Activated CD4-positive, alpha-beta T cell treated with anti-CD3 and anti-CD28 coated beads, Interleukin-2, amount 50 U/mL, for 24 hours (primary cell): ENCODE results near the gene ALKBH4.
A peak's percentile ranks its signal among the peaks of the same experiment; 100 is the strongest.
"Not testable (repeated sequence)": the region's sequence is repeated elsewhere in the genome, so short reads cannot be mapped to it uniquely, and the experiment has no call there.

Experiments used
- DNase-seq, 2 donors: peaks; one replicate each; pipeline ENCODE4 v3.0.0-alpha.2; 2020; ENCODE audit warnings: low read depth in 1 of 2, low spot score in 1 of 2

The ALKBH4 gene

GRCh38 chr7:102429141-102429899, 35.3 kb downstream of the ALKBH4 start:
- DNase-seq: no peak

- DNase-seq: no peak
Observed at GRCh38 chr7:102427019-102427405, 37.7 kb downstream of the ALKBH4 start.

GRCh38 chr7:102426268-102427018, 38.2 kb downstream of the ALKBH4 start:
- peak; percentile 37 to 74 for DNase-seq

DNA sequence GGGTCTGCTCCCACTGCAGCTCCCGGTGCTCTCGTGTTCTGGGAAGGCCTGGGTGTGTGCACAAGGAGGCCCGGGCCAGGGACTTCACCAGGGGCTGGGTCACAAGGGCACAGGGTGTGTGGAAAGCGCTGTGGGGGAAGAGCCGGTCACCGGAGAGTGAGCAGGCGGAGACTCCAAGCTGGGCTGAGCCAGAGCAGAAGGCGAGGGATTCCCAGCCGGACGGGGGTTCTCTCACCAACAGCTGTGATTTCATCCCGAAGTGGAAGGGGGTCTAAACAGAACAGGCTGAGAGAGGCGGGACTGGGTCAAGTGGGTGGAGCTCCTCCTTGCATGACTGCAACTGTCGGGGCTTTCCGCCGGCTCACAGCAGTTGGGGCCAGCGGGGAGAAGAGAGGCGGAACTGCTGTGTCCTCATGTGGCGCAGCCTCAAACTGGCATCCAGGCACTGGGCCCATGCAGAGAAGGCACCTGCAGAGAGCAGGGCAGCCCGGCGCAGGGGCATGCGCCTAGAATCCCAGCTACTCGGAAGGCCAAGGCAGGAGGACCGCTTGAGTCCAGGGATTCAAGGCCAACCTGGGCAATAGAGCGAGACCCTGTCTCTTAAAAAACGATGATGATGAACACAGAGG, 38.9 kb downstream of the ALKBH4 start:
- peak; percentile 63 to 78 for DNase-seq

GRCh38 chr7:102424787-102425218, 39.9 kb downstream of the ALKBH4 start:
- DNase-seq: no peak

DNA sequence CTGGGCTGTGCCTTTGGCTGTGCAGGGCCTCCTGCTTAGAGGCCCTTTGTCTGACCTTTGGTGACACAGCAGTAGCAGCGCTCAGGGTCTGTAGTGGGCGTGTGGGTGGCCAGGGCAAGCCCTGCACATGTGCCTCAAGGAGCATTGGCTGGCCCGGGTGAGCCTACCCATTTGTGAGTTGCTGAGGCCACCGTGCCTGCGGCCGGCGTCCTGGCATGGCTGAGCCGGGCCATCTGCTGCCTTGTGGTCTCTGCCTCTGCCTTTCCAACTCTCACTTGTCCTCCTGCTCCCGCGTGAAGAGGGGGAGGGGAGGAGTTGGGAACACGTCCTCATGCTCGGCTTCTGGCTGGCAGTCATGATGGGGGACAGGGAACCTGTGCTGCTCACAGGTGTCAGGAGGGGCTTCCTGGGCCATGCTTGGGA, 40.5 kb downstream of the ALKBH4 start:
- no peak for DNase-seq

DNA sequence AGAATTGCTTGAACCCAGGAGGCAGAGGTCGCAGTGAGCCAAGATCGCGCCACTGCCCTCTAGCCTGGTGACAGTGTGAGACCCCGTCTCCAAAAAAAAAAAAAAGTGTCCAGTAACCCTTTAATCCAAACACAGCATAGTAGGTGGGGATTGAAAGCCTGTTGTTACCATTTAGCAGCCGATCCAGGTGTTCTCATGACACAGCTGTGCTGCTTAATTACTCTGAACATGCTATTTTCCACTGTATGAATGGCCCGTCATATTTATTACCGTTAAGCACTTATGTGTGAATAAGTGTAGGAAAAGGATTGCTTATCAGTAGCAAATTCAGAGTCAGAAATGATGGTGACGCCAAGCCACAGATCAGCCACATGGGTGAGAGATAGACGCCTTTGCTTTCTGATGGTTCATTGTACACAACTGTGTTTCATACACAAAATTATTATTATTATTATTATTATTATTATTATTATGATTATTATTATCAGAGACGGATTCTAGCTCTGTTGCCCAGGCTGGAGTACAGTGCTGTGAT, 42.9 kb downstream of the ALKBH4 start:
- DNase-seq: no peak

DNA sequence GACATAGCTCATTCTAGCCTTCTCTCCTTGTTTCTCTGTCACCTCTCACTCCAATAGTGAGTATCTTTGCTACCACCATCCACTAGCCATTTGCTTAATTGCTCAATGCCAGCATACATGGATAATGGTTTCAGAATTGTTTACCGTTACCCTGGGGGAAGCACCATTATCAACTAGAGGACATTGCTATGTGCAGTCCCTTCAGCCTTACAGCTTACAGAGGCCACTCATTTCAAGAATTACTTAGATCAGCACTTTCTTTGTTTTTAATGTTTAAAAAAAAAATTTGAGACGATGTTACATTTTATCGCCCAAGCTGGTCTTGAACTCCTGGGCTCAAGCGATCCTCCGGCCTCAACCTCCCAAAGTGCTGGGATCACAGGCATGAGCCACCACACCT, 46.1 kb downstream of the ALKBH4 start:
- DNase-seq: no peak

DNA sequence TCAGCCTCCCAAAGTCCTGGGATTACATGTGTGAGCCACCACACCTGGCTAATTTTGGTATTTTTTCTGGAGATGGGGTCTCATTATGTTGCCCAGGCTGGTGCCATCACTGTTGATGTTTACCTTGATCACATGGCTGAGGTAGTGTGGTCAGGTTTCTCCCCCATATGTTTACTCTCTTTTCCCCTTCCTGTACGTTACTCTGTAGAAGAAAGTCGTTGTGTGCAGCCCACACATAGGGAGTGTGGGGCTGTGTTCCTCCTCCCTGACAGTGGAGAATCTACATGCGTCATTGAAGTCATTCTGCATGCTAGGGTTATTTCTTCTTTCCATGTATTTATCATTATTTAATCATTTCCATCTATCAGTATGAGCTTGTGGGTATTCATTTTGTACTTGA, 47.6 kb downstream of the ALKBH4 start:
- DNase-seq: no peak

DNA sequence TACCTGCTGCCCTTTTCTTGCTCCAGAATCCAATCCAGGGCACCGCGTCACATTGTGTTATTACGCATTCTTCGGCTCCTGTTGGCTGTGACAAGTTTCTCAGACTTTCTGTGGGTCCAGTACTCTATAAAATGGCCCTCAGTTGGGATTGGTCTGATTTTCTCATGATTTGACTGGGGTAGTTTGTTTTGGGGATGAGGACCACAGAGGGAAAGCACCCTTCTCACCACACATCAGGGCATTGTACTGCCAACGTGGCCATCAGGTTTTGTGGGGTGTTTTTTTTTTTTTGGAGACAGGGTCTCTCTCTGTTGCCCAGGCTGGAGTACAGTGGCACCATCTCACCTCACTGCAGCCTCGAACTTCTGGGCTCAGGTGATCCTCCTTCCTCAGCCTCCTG, 48.3 kb downstream of the ALKBH4 start:
- DNase-seq: no peak

- peak; percentile 22 to 37 for DNase-seq
Observed at GRCh38 chr7:102415685-102416225, 48.9 kb downstream of the ALKBH4 start.

- DNase-seq: no peak
Observed at GRCh38 chr7:102413611-102414010, 51.1 kb downstream of the ALKBH4 start.

GRCh38 chr7:102413091-102413490, 51.6 kb downstream of the ALKBH4 start:
- no peak for DNase-seq

DNA sequence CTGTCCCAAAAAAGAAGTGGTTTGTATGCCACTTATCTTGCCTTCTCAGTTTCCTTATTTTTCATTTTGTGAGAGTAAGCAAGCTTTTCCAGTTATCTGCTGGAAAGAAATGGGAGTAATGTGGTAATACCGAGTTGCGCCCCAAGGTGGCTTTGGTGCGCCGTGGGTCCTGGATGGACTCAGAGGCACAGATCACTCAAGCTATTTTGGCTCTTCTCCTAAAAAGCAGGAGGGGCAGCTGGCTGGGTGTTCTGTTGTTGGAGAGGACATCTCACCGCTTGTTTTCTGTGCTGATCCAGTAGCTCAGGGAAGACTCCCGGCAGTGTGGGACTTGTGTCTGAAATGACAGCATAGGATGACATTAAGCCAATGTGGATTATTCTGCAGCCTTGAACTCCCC, 52.1 kb downstream of the ALKBH4 start:
- DNase-seq: no peak

DNA sequence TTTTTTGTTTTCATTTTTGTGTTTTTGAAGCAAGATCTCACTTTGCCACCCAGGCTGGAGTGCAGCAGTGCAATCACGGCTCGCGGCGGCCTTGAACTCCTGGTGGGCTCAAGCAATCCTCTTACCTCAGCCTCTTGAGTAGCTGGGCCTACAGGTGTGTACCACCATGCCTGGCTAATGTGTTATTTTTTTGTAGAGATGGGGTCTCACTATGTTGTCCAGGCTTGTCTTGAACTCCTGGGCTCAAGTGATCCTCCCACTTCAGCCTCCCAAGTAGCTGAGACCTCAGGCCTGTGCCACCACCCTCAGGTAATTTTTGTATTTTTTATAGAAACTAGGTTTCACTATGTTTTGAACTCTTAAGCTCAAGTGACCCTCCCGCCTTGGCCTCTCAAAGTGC, 53.7 kb downstream of the ALKBH4 start:
- no peak for DNase-seq

DNA sequence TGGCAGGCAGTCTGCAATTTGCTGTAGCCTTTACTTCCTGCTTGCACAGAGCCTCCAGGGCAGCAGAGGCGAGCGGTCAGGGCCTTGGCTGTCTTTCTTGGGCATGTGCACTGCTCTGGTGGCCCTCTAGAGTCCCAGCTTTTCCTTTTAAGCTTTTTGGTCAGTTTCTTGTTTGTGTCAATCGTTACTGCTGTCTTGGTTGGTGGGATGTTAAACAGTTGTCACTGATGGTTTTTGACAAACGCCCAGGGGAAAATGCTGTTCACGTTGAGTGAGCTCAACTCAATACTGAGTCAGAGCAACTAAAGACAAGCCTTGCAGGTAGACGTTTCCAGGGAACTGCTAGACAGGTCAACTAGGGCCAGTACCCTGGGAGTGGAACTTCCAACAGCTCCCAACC, 54.5 kb downstream of the ALKBH4 start:
- DNase-seq: no peak

DNA sequence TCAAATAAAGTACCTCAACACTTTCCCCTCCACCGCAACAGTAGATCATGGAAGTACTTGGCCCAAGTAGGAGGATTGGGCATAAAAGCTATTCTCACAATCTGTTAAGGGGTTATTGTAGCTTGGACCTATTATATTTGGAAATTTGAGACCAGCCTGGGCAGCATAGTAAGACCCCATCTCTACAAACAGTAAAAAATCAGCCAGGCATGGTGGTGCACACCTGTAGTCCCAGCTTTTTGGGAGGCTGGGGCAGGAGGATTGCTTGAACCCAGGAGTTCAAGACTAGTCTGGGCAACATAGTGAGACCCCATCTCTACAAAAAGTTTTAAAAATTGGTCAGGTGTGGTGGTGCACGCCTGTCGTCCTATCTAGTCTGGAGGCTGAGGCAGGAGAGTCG, 55.3 kb downstream of the ALKBH4 start:
- DNase-seq: no peak

GRCh38 chr7:102408530-102408929, 56.1 kb downstream of the ALKBH4 start:
- DNase-seq: not testable (repeated sequence)

DNA sequence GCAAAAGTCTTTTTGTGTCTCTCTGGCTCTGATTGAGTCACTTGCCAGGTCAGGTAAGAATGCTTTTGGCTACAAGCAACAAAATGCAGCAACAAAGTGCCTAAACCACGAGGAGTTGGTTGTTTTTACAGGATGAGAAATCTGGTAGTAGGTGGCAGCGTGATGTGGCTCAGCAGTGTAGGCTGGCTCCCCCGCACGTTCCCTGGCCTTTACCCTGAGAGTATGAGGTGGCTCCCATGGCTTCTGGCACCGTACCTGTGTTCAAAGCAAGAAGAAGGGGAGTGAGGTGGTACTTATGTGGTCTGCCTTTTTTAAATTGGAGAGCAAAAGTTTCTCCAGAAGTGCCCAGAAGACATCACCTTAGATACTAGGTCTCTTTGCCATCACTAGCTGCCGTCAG, 56.8 kb downstream of the ALKBH4 start:
- no peak for DNase-seq
